PFSK-1 (cell line): Measurements from ENCODE around the gene BMF.

Source experiments
- FOXP2 ChIP-seq: optimal IDR thresholded peaks from 2 replicates; pipeline ENCODE3; 2011; ENCODE audit warnings: borderline replicate concordance, control low read depth, inconsistent platforms; ENCODE audit not compliant: insufficient read depth; ENCODE audit errors: extremely low read length, extremely low read depth
- POLR2AphosphoS5 ChIP-seq: IDR thresholded peaks from 2 replicates; pipeline ENCODE4 v1.6.1; 2012; ENCODE audit warnings: low read depth, mild to moderate bottlenecking, control low read depth, low read length, moderate library complexity
- REST ChIP-seq, 2 experiments: IDR thresholded peaks; 2 replicates each; pipeline versions ENCODE4 v1.6.1 to v1.8.0; 2011 to 2012; ENCODE audit warnings: low read depth in 2 of 2, low read length in 2 of 2, control low read depth in 1 of 2, inconsistent platforms in 1 of 2, mild to moderate bottlenecking in 1 of 2, moderate library complexity in 1 of 2; ENCODE audit not compliant: insufficient read depth in 1 of 2
- SIN3A ChIP-seq: IDR thresholded peaks from 2 replicates; pipeline ENCODE4 v1.6.1; 2012; ENCODE audit warnings: mild to moderate bottlenecking, low read length, moderate library complexity, borderline replicate concordance; ENCODE audit not compliant: insufficient read depth
- TAF1 ChIP-seq: IDR thresholded peaks from 2 replicates; pipeline ENCODE4 v1.6.1; 2012; ENCODE audit warnings: low read length, control low read depth, borderline replicate concordance; ENCODE audit not compliant: insufficient read depth

Gene BMF

GRCh38 chr15:40080104-40080503 is 28.6 kb downstream of the BMF start:
- TF ChIP-seq SIN3A (no peak), FOXP2 (no peak), TAF1 (no peak)

GRCh38 chr15:40079456-40079855 is 29.2 kb downstream of the BMF start:
- TF ChIP-seq POLR2AphosphoS5 (no peak), FOXP2 (no peak), SIN3A (no peak), REST (IDR thresholded peaks at IDR 0.05; ENCODE audit: insufficient read depth in 1 of 2, low read depth in 2 of 2, low read length in 2 of 2) (no peak), TAF1 (no peak)

GRCh38 chr15:40075298-40076044 is 33.2 kb downstream of the BMF start:
- no peak for TF ChIP-seq POLR2AphosphoS5
- TF ChIP-seq SIN3A = no peak
- no peak for TF ChIP-seq REST (IDR thresholded peaks at IDR 0.05; ENCODE audit: insufficient read depth in 1 of 2, low read depth in 2 of 2, low read length in 2 of 2)
- TF ChIP-seq TAF1 = no peak
- TF ChIP-seq FOXP2 = no peak

- TF ChIP-seq FOXP2 (no peak), TAF1 (no peak), REST (IDR thresholded peaks at IDR 0.05; ENCODE audit: insufficient read depth in 1 of 2, low read depth in 2 of 2, low read length in 2 of 2) (no peak), POLR2AphosphoS5 (no peak), SIN3A (no peak)
Observed at GRCh38 chr15:40072216-40072990, 36.3 kb downstream of the BMF start.

GRCh38 chr15:40070608-40071218 is 38.0 kb downstream of the BMF start:
- no peak for TF ChIP-seq SIN3A
- no peak for TF ChIP-seq POLR2AphosphoS5
- TF ChIP-seq FOXP2 = no peak
- no peak for TF ChIP-seq REST (IDR thresholded peaks at IDR 0.05; ENCODE audit: insufficient read depth in 1 of 2, low read depth in 2 of 2, low read length in 2 of 2)
- TF ChIP-seq TAF1 = no peak
